Measurements from ENCODE around the gene MTARC1. TPM values are rescaled to one million over a fixed set of nuclear protein-coding genes. Genes with fewer than 3 reads are reported as not detected.

MTARC1 gene
- total and polyA plus RNA-seq, 9 of the 15 experiments (the other 6 are each of a cell fraction or from before 2014, with no cell fraction given): 0.07 to 0.14 (median 0.11) TPM; not detected in 6

- no peak for TF ChIP-seq PKNOX1 (IDR thresholded peaks at IDR 0.05)
- TF ChIP-seq LARP7 (IDR thresholded peaks at IDR 0.05): no peak
Observed at GRCh38 chr1:220809704-220810103, 23.0 kb downstream of the MTARC1 start (continued).

- Histone ChIP-seq H4K20me1 (replicated peaks; ENCODE audit: control insufficient read depth, insufficient read depth, low read length) (0 out of 2 replicates have a peak, but pooled peaks cover 2% of the 10 kb centered on the region), H3K9ac (ENCODE audit: insufficient read depth in 1 of 2, low read depth in 2 of 2, low read length in 2 of 2) (no peak overlapping the region), H2AFZ (ENCODE audit: low read depth, low read length) (no peak overlapping the region), H3K9me1 (ENCODE audit: control insufficient read depth, insufficient read depth, low read length) (no peaks in the 10 kb centered on the region), H3K27ac (ENCODE audit: extremely low read depth, low read depth, low read length) (no peak overlapping the region), H3K4me1 (replicated peaks in 1 of 2; ENCODE audit: control insufficient read depth in 2 of 2, insufficient read depth in 2 of 2, low read length in 2 of 2) (peaks cover 2 to 4% of the 10 kb centered on the region in 2 experiments; a peak in 3 of 5 replicates), H3K9me3 (replicated peaks; ENCODE audit: control insufficient read depth, insufficient read depth, low read depth, low read length) (no peaks in the 10 kb centered on the region), H3K4me2 (ENCODE audit: insufficient read depth, low read length) (peak overlapping the region; percentile 38), H3K27me3 (ENCODE audit: control insufficient read depth in 2 of 2, insufficient read depth in 2 of 2, low read length in 2 of 2) (peaks cover 2 to 20% of the 10 kb centered on the region in 2 experiments; a peak in 3 of 5 replicates), H3K79me2 (ENCODE audit: control insufficient read depth, insufficient read depth, low read length) (no peaks in the 10 kb centered on the region), H3K4me3 (no peak overlapping the region), H3K36me3 (ENCODE audit: control insufficient read depth, insufficient read depth, low read length) (no peaks in the 10 kb centered on the region)
- ChIA-PET CTCF (ENCODE audit: low intra/inter-chr PET ratio) (interaction anchor here (0.5 to 0.8 kb wide), 2 partner anchors 132 to 463 kb away, joined by 3 read pairs; no protein-coding TSS in a partner anchor), POLR2A (interaction anchor here (0.7 kb wide), 1 partner anchor 12 kb away, joined by 4 read pairs; no protein-coding TSS in a partner anchor)
- BruUV-seq (replicated peaks): no TSS peak
- in situ Hi-C loops (cut with MboI): loop anchor here (10.0 kb wide), 3 partner anchors 395 to 1645 kb away; no protein-coding TSS in a partner anchor
- FAIRE-seq: peak; percentile 91
- intact Hi-C loops (cut with micrococcal nuclease): loop anchor here (1.0 to 10.0 kb wide), 5 partner anchors 67 to 1645 kb away; partner anchors contain the start of gene HLX
- DNase-seq (ENCODE audit: extremely low read depth in 1 of 4, low spot score in 3 of 4): peak; percentile 74 to 86 (median 82)
- WGBS (ENCODE audit: insufficient coverage, low coverage, missing lambda C conversion rate): 13% methylated on average over 20 of the region's 20 CpGs
- ATAC-seq: peak; percentile 93
- no peak for TF ChIP-seq ZNF717 (CRISPR knock-in tag; IDR thresholded peaks at IDR 0.05)
- no peak for TF ChIP-seq MCM7 (IDR thresholded peaks at IDR 0.05)
- no peak for TF ChIP-seq FOXM1 (IDR thresholded peaks at IDR 0.05; ENCODE audit: low read depth)
- no peak for TF ChIP-seq FOXM1 (CRISPR knock-in tag; IDR thresholded peaks at IDR 0.05; ENCODE audit: low read depth)
- TF ChIP-seq SMAD1 (IDR thresholded peaks at IDR 0.05; ENCODE audit: low read depth, low read length, partially characterized antibody): no peak
- 0 out of 2 replicates have a peak, but pooled peaks have one; percentile 53 for TF ChIP-seq KLF16 (IDR thresholded peaks at IDR 0.05)
- TF ChIP-seq ZBTB26 (CRISPR knock-in tag; IDR thresholded peaks at IDR 0.05): no peak
- TF ChIP-seq PREB (CRISPR knock-in tag; IDR thresholded peaks at IDR 0.05): no peak
- TF ChIP-seq ATF1 (CRISPR knock-in tag; IDR thresholded peaks at IDR 0.05): no peak
- TF ChIP-seq ATF1 (tag; IDR thresholded peaks at IDR 0.05): no peak
- TF ChIP-seq EZH2 (IDR thresholded peaks at IDR 0.05; ENCODE audit: borderline replicate concordance, low read depth, low read length): no peak
- TF ChIP-seq RAD21 (CRISPR knock-in tag; conservative IDR thresholded peaks at IDR 0.05 in 1 of 2, IDR thresholded peaks at IDR 0.05 in 1 of 2): peak; percentile 69 to 80
- TF ChIP-seq MCM3 (IDR thresholded peaks at IDR 0.05): no peak
- TF ChIP-seq RB1 (IDR thresholded peaks at IDR 0.05; ENCODE audit: low read depth): peak; percentile 62; the same call in 1 of the 2 replicates
- TF ChIP-seq CREBBP (IDR thresholded peaks at IDR 0.05; ENCODE audit: low read depth, low read length): no peak
- peak in 1 of 2 experiments; percentile 44; a peak in 1 of 4 replicates for TF ChIP-seq MAZ (CRISPR knock-in tag; conservative IDR thresholded peaks at IDR 0.05 in 1 of 2, IDR thresholded peaks at IDR 0.05 in 1 of 2)
- TF ChIP-seq RFX1 (IDR thresholded peaks at IDR 0.05): no peak
- no peak for TF ChIP-seq HDGF (IDR thresholded peaks at IDR 0.05)
Observed at GRCh38 chr1:220810179-220810653, 23.5 kb downstream of the MTARC1 start.
